A673 (cell line): ENCODE results near the gene MVB12A.

Source experiments
- EZH2 ChIP-seq: fragments of 200-600 bp; sonication (generic); IDR thresholded peaks from 2 replicates; pipeline ENCODE4 v1.6.1; 2017; ENCODE audit warnings: borderline replicate concordance, low read depth, mild to moderate bottlenecking, mixed read lengths, antibody characterized with exemption, low read length; ENCODE audit not compliant: poor library complexity, severe bottlenecking
- TF ChIP-seq, protein P1 (sequence below): fragments of 300-800, 200-600 bp; sonication (generic); conservative IDR thresholded peaks from 2 replicates; pipeline ENCODE4 v1.5.1; 2017; ENCODE audit warnings: low read depth, mild to moderate bottlenecking, antibody characterized with exemption, low read length, moderate library complexity, mixed read lengths

DNA sequence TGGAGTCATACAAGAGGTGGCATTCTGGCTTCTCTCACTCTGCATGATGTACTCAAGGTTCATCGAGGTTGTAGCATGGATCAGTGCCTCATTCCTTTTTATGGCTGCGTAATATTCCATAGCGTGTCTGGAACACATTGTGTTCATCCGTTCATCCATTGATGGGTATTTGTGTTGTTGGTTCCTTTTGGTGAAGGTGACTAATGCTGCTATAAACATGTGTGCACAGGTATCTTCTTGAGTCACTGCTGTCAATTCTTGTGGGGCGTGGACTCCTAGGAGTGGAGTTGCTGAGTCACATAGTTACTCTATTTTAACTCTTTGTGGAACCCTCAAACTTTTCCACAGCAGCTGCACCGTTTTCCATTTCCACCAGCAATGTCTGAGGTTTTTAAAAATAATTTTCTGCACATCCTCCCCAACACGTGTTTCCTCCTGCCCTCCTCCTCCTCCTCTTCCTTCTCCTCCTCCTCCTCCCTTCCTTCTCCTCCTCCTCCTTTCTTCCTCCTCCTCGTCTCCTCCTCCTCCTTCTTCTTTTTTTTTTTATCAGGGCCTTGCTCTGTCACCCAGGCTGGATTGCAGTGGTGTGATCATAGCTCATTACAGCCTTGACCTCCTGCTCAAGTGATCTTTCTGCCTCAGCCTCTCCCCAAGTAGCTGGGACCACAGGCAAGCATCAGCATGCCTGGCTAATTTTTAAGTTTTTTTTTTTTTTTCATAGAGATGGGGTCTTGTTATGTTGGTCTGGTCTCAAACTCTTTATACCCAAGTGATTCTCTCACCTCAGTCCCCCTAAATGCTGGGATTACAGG lies 30.6 kb downstream of the MVB12A start:
- TF ChIP-seq, protein P1, sequence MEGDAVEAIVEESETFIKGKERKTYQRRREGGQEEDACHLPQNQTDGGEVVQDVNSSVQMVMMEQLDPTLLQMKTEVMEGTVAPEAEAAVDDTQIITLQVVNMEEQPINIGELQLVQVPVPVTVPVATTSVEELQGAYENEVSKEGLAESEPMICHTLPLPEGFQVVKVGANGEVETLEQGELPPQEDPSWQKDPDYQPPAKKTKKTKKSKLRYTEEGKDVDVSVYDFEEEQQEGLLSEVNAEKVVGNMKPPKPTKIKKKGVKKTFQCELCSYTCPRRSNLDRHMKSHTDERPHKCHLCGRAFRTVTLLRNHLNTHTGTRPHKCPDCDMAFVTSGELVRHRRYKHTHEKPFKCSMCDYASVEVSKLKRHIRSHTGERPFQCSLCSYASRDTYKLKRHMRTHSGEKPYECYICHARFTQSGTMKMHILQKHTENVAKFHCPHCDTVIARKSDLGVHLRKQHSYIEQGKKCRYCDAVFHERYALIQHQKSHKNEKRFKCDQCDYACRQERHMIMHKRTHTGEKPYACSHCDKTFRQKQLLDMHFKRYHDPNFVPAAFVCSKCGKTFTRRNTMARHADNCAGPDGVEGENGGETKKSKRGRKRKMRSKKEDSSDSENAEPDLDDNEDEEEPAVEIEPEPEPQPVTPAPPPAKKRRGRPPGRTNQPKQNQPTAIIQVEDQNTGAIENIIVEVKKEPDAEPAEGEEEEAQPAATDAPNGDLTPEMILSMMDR: no peak
- no peak for TF ChIP-seq EZH2
